HG02763 (cell line): ENCODE data around the gene ICA1.
"Not testable (repeated sequence)": the region's sequence is repeated elsewhere in the genome, so short reads cannot be mapped to it uniquely, and the experiment has no call there.

Experiments
- ATAC-seq: cut with Tn5 transposase; IDR thresholded peaks from one replicate; pipeline ENCODE4 v1.9.1; 2021; ENCODE audit warnings: mild to moderate bottlenecking, moderate library complexity; ENCODE audit not compliant: unreplicated experiment

The ICA1 gene

GRCh38 chr7:8109196-8110022, 152.6 kb downstream of the ICA1 start:
- no peak for ATAC-seq

GRCh38 chr7:8105449-8106095, 156.4 kb downstream of the ICA1 start:
- no peak for ATAC-seq

GRCh38 chr7:8103282-8103681, 158.7 kb downstream of the ICA1 start:
- no peak for ATAC-seq

GRCh38 chr7:8101292-8101691, 160.7 kb downstream of the ICA1 start:
- not testable (repeated sequence) for ATAC-seq

GRCh38 chr7:8094164-8095140, 167.5 kb downstream of the ICA1 start:
- no peak for ATAC-seq

GRCh38 chr7:8092140-8092539, 169.8 kb downstream of the ICA1 start:
- ATAC-seq: no peak

- ATAC-seq: no peak
Measured at GRCh38 chr7:8089036-8089780, 172.8 kb downstream of the ICA1 start.

GRCh38 chr7:8086239-8086638, 175.7 kb downstream of the ICA1 start:
- no peak for ATAC-seq

GRCh38 chr7:8085420-8085819, 176.5 kb downstream of the ICA1 start:
- ATAC-seq: no peak

GRCh38 chr7:8084836-8085235, 177.1 kb downstream of the ICA1 start:
- ATAC-seq: no peak

- ATAC-seq: no peak
Measured at GRCh38 chr7:8082762-8083161, 179.2 kb downstream of the ICA1 start.

GRCh38 chr7:8078418-8078817, 183.5 kb downstream of the ICA1 start:
- ATAC-seq: no peak

- ATAC-seq: no peak
Measured at GRCh38 chr7:8070451-8071180, 191.4 kb downstream of the ICA1 start.

GRCh38 chr7:8068892-8069686, 192.9 kb downstream of the ICA1 start:
- ATAC-seq: no peak

GRCh38 chr7:8065356-8065813, 196.6 kb downstream of the ICA1 start:
- no peak for ATAC-seq

- ATAC-seq: no peak
Measured at GRCh38 chr7:8064828-8065227, 197.1 kb downstream of the ICA1 start.

- no peak for ATAC-seq
Measured at GRCh38 chr7:8063706-8064297, 198.2 kb downstream of the ICA1 start.

- ATAC-seq: not testable (repeated sequence)
Measured at GRCh38 chr7:8063300-8063699, 198.7 kb downstream of the ICA1 start.
